Upper lobe of right lung (tissue), 1 donor: ENCODE data around the gene USP21. TPM values are rescaled to one million over a fixed set of nuclear protein-coding genes. Genes with fewer than 3 reads are reported as not detected.

Experiments used
- ATAC-seq: fragments of 200-7000 bp; cut with Tn5 transposase; one replicate; pipeline ENCODE4 v1.9.1; 2020; ENCODE audit warnings: mild to moderate bottlenecking, moderate library complexity
- DNase-seq: peaks from one replicate; pipeline ENCODE4 v3.0.0-alpha.2; 2020
- H3K27ac ChIP-seq: fragments of 200-600 bp; one replicate; pipeline ENCODE4 v1.8.0; 2022
- H3K27me3 ChIP-seq: fragments of 200-600 bp; one replicate; pipeline ENCODE4 v1.8.0; 2022; ENCODE audit warnings: mild to moderate bottlenecking
- H3K36me3 ChIP-seq: fragments of 200-600 bp; one replicate; pipeline ENCODE4 v1.8.0; 2022
- H3K4me1 ChIP-seq: fragments of 200-600 bp; one replicate; pipeline ENCODE4 v1.8.0; 2022
- H3K4me3 ChIP-seq: fragments of 200-600 bp; one replicate; pipeline ENCODE4 v1.8.0; 2022; ENCODE audit warnings: mild to moderate bottlenecking
- H3K9me3 ChIP-seq: fragments of 200-600 bp; one replicate; pipeline ENCODE4 v1.8.0; 2022
- intact Hi-C: fragments of 100-400 bp; cut with DNase I; formaldehyde crosslinking; loops from one replicate; pipeline ENCODE4 v1.11.0; 2022
- total RNA-seq: library from RNA; stranded (reverse); fragmentation: NEBNext Ultra II Directional; extraction: Animal tissue kit (Norgen Biotek cat#: 25700); gene quantifications from one replicate; pipeline ENCODE4 v1.2.1, GENCODE V29; 2021
- TF ChIP-seq, protein P1 (sequence below): fragments of 200-600 bp; IDR thresholded peaks from one replicate; pipeline ENCODE4 v1.8.0; 2022; ENCODE audit warnings: antibody characterized with exemption
- donor health status: DM: no; HTN: yes; CAD: no; lungs with severe emphysema.

The USP21 gene
- total RNA-seq, 1 donor from 2014 or later, result 27.7 TPM

DNA sequence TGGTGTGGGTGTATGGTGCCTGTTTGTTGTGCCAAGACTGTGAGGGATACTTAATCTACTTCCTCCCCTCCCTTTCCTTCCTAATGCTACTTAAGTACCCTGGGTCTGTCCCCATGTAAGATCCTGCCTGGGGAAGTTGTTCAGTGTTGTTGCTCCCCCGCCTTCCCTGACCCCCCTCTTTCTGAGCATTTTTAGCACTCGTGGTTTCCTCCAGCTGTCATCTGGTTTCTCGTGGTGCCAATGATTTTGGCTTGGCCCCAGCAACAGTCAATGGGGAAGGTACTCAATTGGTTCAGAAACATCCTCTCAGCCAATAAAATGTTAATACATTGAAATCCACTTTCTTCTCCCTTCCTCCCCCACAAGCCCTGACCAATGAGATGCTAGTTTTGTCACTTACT lies 26.0 kb downstream of the USP21 start:
- Histone ChIP-seq H3K36me3 (no peaks in the 10 kb centered on the region), H3K4me1 (peaks cover 43% of the 10 kb centered on the region), H3K27ac (peak overlapping the region; percentile 70), H3K9me3 (no peaks in the 10 kb centered on the region), H3K27me3 (no peaks in the 10 kb centered on the region), H3K4me3 (no peak overlapping the region)
- intact Hi-C loops, result no loop called here
- DNase-seq, result peak; percentile 74
- peak; percentile 91 for ATAC-seq
- TF ChIP-seq, protein P1, sequence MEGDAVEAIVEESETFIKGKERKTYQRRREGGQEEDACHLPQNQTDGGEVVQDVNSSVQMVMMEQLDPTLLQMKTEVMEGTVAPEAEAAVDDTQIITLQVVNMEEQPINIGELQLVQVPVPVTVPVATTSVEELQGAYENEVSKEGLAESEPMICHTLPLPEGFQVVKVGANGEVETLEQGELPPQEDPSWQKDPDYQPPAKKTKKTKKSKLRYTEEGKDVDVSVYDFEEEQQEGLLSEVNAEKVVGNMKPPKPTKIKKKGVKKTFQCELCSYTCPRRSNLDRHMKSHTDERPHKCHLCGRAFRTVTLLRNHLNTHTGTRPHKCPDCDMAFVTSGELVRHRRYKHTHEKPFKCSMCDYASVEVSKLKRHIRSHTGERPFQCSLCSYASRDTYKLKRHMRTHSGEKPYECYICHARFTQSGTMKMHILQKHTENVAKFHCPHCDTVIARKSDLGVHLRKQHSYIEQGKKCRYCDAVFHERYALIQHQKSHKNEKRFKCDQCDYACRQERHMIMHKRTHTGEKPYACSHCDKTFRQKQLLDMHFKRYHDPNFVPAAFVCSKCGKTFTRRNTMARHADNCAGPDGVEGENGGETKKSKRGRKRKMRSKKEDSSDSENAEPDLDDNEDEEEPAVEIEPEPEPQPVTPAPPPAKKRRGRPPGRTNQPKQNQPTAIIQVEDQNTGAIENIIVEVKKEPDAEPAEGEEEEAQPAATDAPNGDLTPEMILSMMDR, result no peak

DNA sequence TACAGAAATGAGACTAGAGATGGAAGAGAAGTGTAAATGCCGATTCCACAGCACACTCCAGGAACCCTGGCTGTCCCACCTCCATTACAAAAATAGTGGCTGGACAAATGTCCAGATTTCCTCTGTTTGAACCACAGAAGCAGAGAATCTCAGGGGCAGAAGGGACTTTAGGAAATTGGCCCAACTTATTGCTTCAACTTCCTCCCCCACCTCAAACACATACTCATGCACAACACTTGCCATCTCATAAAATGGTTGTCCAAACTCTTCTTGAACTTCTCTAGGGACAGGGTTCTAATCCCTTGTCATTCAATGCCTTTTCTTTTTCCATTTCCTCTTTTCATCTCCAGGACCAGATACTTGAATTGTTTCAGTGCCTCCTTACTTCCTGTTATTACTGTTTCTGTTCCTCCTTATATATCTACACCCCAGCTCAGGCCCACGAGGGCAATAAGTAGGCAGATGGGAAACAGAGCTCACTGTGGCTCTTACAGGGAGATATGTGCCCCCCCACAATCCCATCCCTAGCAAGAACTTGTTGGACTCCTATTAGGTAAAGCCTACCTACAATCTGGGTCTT lies 26.5 kb downstream of the USP21 start:
- DNase-seq, result peak; percentile 62
- H3K4me3 ChIP-seq, result no peak overlapping the region
- peak; percentile 76 for ATAC-seq
- peak overlapping the region; percentile 70 for H3K27ac ChIP-seq
- no peaks in the 10 kb centered on the region for H3K9me3 ChIP-seq
- no peaks in the 10 kb centered on the region for H3K27me3 ChIP-seq
- TF ChIP-seq, protein P1, result no peak
- H3K4me1 ChIP-seq, result peaks cover 43% of the 10 kb centered on the region
- intact Hi-C loops, result no loop called here
- no peaks in the 10 kb centered on the region for H3K36me3 ChIP-seq

DNA sequence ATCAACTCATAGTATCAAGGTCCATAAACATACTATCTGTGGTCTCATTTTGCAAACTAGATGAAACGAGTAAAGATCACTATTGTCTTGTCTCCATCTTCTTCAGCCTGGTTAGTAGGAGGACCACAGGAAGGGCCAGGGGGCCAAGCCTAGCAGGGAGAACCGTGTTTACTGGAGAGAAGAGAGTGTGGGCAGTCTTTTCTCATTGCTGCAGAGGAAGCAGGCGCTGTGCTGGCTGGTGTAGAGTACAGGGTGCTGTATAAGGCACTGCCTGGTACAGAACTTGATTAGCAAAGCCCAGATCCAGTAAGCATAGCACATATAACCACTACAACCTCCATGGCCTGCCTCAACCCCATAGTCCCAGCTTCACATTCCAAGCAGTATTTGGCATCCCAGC lies 28.0 kb downstream of the USP21 start:
- Histone ChIP-seq H3K9me3 (no peaks in the 10 kb centered on the region), H3K27me3 (no peaks in the 10 kb centered on the region), H3K4me1 (peaks cover 38% of the 10 kb centered on the region), H3K27ac (peak overlapping the region; percentile 70), H3K36me3 (no peaks in the 10 kb centered on the region), H3K4me3 (no peak overlapping the region)
- TF ChIP-seq, protein P1, result no peak
- no peak for DNase-seq
- intact Hi-C loops, result no loop called here
- ATAC-seq, result no peak

DNA sequence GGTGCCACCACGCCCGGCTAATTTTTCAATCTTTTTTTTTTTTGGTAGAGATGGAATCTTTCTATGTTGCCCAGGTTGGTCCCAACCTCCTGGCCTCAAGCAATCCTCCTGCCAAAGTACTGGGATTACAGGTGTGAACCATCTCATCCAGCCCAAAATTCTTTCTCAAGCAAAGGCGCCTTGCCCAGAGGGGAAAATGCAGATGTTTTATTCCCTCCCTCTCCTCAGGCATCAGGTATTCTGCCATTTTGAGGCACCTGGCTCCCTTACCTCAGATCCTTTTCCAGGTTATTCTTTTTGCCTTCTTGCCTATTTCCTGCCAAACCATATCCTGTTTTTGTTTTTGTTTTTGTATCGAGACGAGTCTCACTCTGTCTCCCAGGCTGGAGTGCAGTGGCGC lies 29.1 kb downstream of the USP21 start:
- no peak overlapping the region for H3K27ac ChIP-seq
- no peak overlapping the region for H3K4me3 ChIP-seq
- intact Hi-C loops, result no loop called here
- H3K27me3 ChIP-seq, result no peaks in the 10 kb centered on the region
- ATAC-seq (no peak), DNase-seq (no peak)
- no peaks in the 10 kb centered on the region for H3K36me3 ChIP-seq
- H3K4me1 ChIP-seq, result peaks cover 36% of the 10 kb centered on the region
- TF ChIP-seq, protein P1, result no peak
- H3K9me3 ChIP-seq, result no peaks in the 10 kb centered on the region

DNA sequence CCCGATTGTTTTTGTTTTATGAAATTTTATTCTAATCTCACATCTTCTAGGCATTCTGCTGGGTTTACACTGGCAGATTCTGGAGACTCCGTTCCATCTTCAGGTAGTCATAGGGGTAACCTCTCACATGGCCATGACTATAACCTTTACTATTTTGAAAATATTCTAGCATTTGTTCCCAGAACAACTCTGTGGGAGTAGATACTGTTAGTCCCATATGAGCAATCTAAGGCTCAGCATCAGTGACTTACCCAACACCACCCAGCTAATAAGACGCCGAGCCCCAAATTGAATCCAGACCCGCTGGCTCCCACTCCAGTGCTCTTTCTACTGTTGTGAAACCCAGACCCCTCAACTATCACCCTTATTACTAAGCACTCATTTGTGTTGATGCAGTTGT lies 29.7 kb downstream of the USP21 start:
- intact Hi-C loops, result no loop called here
- no peak overlapping the region for H3K27ac ChIP-seq

More for the DNA sequence above, 29.7 kb downstream of the USP21 start:
- Histone ChIP-seq H3K4me1 (peaks cover 36% of the 10 kb centered on the region), H3K4me3 (no peak overlapping the region), H3K27me3 (no peaks in the 10 kb centered on the region), H3K9me3 (no peaks in the 10 kb centered on the region), H3K36me3 (no peaks in the 10 kb centered on the region)
- DNase-seq, result no peak
- ATAC-seq, result no peak
- TF ChIP-seq, protein P1, result no peak
